ENCODE data around the gene ARMH3. TPM values are rescaled to one million over a fixed set of nuclear protein-coding genes. Genes with fewer than 3 reads are reported as not detected.

The ARMH3 gene
- total and polyA plus RNA-seq, 8 donors = 3.5 to 29.0 (median 17.2) TPM

DNA sequence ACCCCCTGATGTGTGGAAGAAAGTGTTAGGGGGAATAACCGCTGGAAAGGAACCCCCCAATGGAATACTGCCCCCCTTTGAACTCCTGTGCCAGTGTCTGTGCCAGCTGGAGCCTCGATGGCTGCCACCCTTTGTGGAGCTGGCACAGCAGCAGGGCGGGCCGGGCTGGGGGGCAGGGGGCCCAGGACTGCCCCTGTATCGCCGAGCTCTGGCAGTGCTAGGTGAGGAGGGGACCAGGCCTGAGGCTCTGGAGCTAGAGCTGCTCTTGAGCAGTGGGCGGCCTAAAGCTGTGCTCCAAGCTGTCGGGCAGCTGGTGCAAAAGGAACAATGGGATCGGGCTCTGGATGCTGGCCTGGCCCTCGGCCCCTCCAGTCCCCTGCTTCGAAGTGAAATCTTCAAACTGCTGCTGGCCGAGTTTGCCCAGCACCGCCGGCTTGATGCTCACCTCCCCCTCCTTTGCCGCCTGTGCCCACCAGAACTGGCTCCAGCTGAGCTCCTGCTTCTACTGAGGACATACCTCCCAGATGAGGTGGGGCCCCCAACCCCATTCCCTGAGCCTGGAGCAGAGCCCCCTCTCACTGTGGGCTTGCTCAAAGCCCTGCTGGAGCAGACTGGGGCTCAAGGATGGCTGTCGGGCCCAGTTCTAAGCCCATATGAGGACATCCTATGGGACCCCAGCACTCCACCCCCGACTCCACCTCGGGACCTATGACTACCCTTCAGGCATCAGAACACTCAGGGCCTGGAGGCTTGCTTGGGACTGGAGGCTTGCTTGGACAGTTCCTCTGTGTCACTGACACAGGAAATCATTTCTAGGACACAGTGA, 11.3 kb upstream of the ARMH3 start:
- H3K4me3 ChIP-seq = peak overlapping the region in 3 of 4 donors; percentile 89 to 97 (median 91)
- peak overlapping the region in 2 of 5 donors; percentile 14 to 97 for H3K27ac ChIP-seq
- TF ChIP-seq EP300 (IDR thresholded peaks at IDR 0.05) (no peak), POLR2AphosphoS5 (IDR thresholded peaks at IDR 0.05) (no peak), POLR2A (IDR thresholded peaks at IDR 0.05) (no peak)
- TF ChIP-seq, protein P1, sequence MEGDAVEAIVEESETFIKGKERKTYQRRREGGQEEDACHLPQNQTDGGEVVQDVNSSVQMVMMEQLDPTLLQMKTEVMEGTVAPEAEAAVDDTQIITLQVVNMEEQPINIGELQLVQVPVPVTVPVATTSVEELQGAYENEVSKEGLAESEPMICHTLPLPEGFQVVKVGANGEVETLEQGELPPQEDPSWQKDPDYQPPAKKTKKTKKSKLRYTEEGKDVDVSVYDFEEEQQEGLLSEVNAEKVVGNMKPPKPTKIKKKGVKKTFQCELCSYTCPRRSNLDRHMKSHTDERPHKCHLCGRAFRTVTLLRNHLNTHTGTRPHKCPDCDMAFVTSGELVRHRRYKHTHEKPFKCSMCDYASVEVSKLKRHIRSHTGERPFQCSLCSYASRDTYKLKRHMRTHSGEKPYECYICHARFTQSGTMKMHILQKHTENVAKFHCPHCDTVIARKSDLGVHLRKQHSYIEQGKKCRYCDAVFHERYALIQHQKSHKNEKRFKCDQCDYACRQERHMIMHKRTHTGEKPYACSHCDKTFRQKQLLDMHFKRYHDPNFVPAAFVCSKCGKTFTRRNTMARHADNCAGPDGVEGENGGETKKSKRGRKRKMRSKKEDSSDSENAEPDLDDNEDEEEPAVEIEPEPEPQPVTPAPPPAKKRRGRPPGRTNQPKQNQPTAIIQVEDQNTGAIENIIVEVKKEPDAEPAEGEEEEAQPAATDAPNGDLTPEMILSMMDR (IDR thresholded peaks at IDR 0.05) = no peak
- H3K4me1 ChIP-seq = peaks cover 29 to 49% (median 43%) of the 10 kb centered on the region in 4 donors
- H3K27me3 ChIP-seq = no peaks in the 10 kb centered on the region
- H3K36me3 ChIP-seq = peaks cover 0 to 37% (median 25%) of the 10 kb centered on the region in 4 donors
- H3K9me3 ChIP-seq = no peaks in the 10 kb centered on the region
- DNase-seq = no peak
- intact Hi-C loops (cut with DNase I; ENCODE audit: low total_unique reads) = no loop called here
- 80 to 91% (median 87%) methylated on average over 9 to 18 of the region's 18 CpGs for WGBS, 5 donors

DNA sequence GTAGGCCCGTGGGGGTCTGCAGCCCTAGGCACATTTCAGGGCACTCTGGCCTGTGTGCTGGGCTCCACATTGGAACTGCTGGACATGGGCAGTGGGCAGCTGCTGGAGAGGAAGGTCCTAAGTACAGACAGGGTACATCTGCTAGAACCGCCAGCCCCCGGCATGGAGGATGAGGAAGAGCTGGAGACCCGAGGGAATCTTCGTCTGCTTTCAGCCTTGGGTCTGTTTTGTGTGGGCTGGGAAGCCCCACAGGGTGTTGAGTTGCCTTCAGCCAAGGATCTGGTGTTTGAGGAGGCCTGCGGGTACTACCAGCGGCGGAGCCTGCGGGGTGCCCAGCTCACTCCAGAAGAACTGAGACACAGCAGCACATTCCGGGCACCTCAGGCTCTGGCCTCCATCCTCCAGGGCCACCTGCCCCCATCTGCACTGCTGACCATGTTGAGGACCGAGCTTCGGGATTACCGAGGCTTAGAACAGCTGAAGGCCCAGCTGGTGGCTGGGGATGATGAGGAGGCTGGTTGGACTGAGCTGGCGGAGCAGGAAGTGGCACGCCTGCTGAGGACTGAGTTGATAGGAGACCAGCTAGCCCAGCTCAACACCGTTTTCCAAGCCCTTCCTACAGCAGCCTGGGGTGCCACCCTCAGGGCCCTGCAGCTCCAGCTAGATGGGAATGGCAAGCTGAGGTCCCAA, 10.6 kb upstream of the ARMH3 start:
- Histone ChIP-seq H3K27ac (peak overlapping the region; percentile 93 to 98 (median 96)), H3K4me3 (peak overlapping the region; percentile 89 to 97 (median 94)), H3K27me3 (no peaks in the 10 kb centered on the region), H3K4me1 (peaks cover 29 to 49% (median 43%) of the 10 kb centered on the region in 4 donors), H3K36me3 (peaks cover 0 to 37% (median 25%) of the 10 kb centered on the region in 4 donors), H3K9me3 (no peaks in the 10 kb centered on the region)
- DNase-seq = peak; percentile 18 to 28
- intact Hi-C loops (cut with DNase I; ENCODE audit: low total_unique reads) = no loop called here
- WGBS, 5 donors = 59 to 74% (median 70%) methylated on average over 11 to 16 of the region's 16 CpGs
- no peak for TF ChIP-seq POLR2AphosphoS5 (IDR thresholded peaks at IDR 0.05)
- TF ChIP-seq EP300 (IDR thresholded peaks at IDR 0.05) = no peak
- TF ChIP-seq, protein P1 (IDR thresholded peaks at IDR 0.05) = no peak
- TF ChIP-seq POLR2A (IDR thresholded peaks at IDR 0.05) = no peak

DNA sequence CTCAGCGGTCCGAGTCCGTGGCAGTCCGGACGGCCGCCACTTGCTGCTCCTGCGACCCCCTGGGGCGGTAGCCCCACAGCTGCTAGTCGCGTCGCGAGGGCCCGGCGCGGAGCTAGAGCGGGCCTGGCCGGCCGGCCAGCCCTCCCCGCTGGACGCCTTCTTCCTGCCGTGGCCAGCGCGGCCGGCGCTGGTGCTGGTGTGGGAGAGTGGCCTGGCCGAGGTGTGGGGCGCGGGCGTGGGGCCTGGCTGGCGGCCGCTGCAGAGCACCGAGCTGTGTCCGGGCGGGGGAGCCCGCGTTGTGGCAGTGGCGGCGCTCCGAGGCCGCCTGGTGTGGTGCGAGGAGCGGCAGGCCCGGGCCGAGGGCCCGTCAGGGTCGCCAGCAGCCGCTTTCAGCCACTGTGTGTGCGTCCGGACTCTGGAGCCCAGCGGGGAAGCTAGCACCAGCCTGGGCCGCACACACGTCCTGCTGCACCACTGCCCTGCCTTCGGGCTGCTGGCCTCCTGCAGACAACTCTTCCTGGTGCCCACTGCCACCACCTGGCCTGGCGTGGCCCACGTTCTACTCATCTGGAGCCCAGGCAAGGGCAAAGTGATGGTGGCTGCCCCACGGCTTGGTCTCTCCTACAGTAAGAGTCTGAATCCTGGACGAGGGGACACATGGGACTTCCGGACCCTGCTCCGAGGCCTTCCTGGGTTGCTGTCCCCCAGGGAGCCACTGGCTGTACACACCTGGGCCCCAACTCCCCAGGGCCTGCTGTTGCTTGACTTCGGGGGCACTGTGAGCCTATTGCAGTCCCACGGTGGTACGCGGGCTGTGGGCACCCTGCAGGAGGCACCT, 9.8 kb upstream of the ARMH3 start:
- Histone ChIP-seq H3K27ac (peak overlapping the region; percentile 93 to 98 (median 96)), H3K9me3 (no peaks in the 10 kb centered on the region), H3K4me3 (peak overlapping the region; percentile 89 to 97 (median 94)), H3K4me1 (peaks cover 29 to 49% (median 43%) of the 10 kb centered on the region in 4 donors), H3K27me3 (no peaks in the 10 kb centered on the region), H3K36me3 (peaks cover 0 to 37% (median 25%) of the 10 kb centered on the region in 4 donors)
- peak; percentile 34 to 70 for DNase-seq
- WGBS, 5 donors = 2 to 7% (median 6%) methylated on average over 10 to 63 of the region's 63 CpGs
- intact Hi-C loops (cut with DNase I; ENCODE audit: low total_unique reads) = no loop called here
- TF ChIP-seq EP300 (IDR thresholded peaks at IDR 0.05) = no peak
- no peak for TF ChIP-seq POLR2AphosphoS5 (IDR thresholded peaks at IDR 0.05)
- TF ChIP-seq, protein P1 (IDR thresholded peaks at IDR 0.05) = no peak
- TF ChIP-seq POLR2A (IDR thresholded peaks at IDR 0.05) = no peak

Measured in stomach (tissue), 9 donors.